MM.1S (cell line): ENCODE data around the gene SEPTIN8.

Experiments used
- DNase-seq: peaks from one replicate; pipeline ENCODE4 v3.0.0-alpha.2; 2015
- H2AFZ ChIP-seq: fragments of 300-600 bp; sonication (generic); 2 replicates; pipeline ENCODE4 v1.6.0; 2016; ENCODE audit warnings: antibody characterized with exemption, low read length
- H3F3A ChIP-seq: fragments of 300-600 bp; sonication (generic); 2 replicates; pipeline ENCODE4 v1.6.1; 2016; ENCODE audit warnings: mild to moderate bottlenecking, antibody characterized with exemption, low read length, moderate library complexity, mixed read lengths; ENCODE audit not compliant: insufficient read depth
- H3K27ac ChIP-seq: fragments of 300-600 bp; sonication (generic); 2 replicates; pipeline ENCODE4 v1.5.1; 2016; ENCODE audit warnings: mild to moderate bottlenecking, low read length
- H3K27me3 ChIP-seq: fragments of 300-600 bp; sonication (generic); replicated peaks from 2 replicates; pipeline ENCODE4 v1.6.0; 2016; ENCODE audit warnings: low read length; ENCODE audit not compliant: insufficient read depth
- H3K36me3 ChIP-seq: fragments of 300-600 bp; sonication (generic); replicated peaks from 2 replicates; pipeline ENCODE4 v1.6.1; 2016; ENCODE audit warnings: mild to moderate bottlenecking, low read length, mixed read lengths; ENCODE audit not compliant: insufficient read depth
- H3K4me1 ChIP-seq: fragments of 300-600 bp; sonication (generic); 2 replicates; pipeline ENCODE4 v1.6.1; 2016; ENCODE audit warnings: low read length, mixed read lengths
- H3K4me2 ChIP-seq: fragments of 300-600 bp; sonication (generic); 2 replicates; pipeline ENCODE4 v1.6.0; 2016; ENCODE audit warnings: low read depth, low read length
- H3K4me3 ChIP-seq: fragments of 300-600 bp; sonication (generic); 2 replicates; pipeline ENCODE4 v1.5.1; 2016; ENCODE audit warnings: low read length, mixed read lengths
- H3K79me2 ChIP-seq: fragments of 300-600 bp; sonication (generic); 2 replicates; pipeline ENCODE4 v1.6.1; 2016; ENCODE audit warnings: mixed run types, low read length, mixed read lengths
- H3K9ac ChIP-seq: fragments of 300-600 bp; sonication (generic); 2 replicates; pipeline ENCODE4 v1.6.1; 2016; ENCODE audit warnings: low read length, mixed read lengths
- H3K9me2 ChIP-seq: fragments of 300-600 bp; sonication (generic); replicated peaks from 2 replicates; pipeline ENCODE4 v1.6.1; 2016; ENCODE audit warnings: mild to moderate bottlenecking, low read length, mixed read lengths; ENCODE audit not compliant: insufficient read depth
- H3K9me3 ChIP-seq: fragments of 300-600 bp; sonication (generic); replicated peaks from 2 replicates; pipeline ENCODE4 v1.6.1; 2016; ENCODE audit warnings: mild to moderate bottlenecking, low read length, mixed read lengths; ENCODE audit not compliant: insufficient read depth
- H4K20me1 ChIP-seq: fragments of 300-600 bp; sonication (generic); 2 replicates; pipeline ENCODE4 v1.6.1; 2016; ENCODE audit warnings: mild to moderate bottlenecking, low read length, moderate library complexity, mixed read lengths; ENCODE audit not compliant: insufficient read depth
- EZH2 ChIP-seq: fragments of 300-600 bp; sonication (generic); optimal IDR thresholded peaks from 2 replicates; pipeline ENCODE3; 2017; ENCODE audit warnings: low read depth, mild to moderate bottlenecking, antibody characterized with exemption, low read length, mixed read lengths
- EZH2phosphoT487 ChIP-seq: fragments of 300-600 bp; sonication (generic); IDR thresholded peaks from 2 replicates; pipeline ENCODE4 v1.6.1; 2018; ENCODE audit warnings: antibody characterized with exemption, low read length
- TF ChIP-seq, protein P1 (sequence below): fragments of 300-600 bp; sonication (generic); IDR thresholded peaks from 2 replicates; pipeline ENCODE4 v1.5.1; 2016; ENCODE audit warnings: antibody characterized with exemption, low read length, mixed read lengths

The SEPTIN8 gene

DNA sequence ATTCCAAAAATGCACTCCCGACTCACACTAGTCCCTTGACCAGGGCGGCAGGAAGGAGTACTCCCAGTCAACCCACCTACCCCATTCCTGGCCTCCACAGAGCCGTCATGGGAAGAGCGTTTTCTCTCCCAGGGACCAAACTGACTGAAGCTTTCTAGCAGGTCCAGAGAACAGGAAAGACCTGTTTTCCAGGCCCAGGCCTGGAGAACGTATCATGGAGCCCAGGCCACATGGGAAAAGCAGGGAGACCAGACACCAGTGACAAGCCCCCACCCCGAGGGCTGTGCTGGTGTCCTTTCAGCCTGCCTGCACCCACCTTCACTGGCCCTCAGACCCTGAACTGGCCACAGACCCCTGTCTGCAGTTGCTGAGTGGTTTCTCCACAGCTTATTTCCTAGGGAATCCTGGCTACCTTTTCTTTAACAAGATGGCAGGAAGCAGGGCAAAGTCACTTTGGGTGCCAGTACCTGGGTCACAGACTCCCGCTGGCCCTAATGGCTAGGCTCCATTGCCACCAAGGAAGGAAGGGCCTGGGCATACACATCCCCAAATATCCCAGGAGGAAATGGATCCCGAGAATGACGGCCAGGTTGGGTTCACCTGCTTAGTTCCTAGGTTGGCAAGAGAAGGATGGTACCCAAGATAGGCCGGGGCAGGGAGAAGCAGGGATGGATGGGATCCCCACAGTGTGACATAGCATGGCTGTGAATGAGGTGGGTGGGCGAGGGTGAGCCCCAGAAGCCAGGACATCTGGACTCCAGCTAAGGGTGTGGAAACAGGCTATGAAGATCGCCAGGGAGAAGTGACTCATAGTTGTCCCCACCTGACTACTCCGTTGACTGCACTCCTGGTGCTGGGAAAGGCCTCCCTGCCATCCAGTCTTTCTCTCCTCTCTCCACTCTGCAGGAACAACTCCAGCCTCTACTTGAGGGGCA, 17.7 kb downstream of the SEPTIN8 start:
- Histone ChIP-seq H3K9me3 (no peaks in the 10 kb centered on the region), H3K9ac (no peak overlapping the region), H3K9me2 (no peaks in the 10 kb centered on the region), H3K36me3 (no peaks in the 10 kb centered on the region), H4K20me1 (no peaks in the 10 kb centered on the region), H3K4me1 (no peaks in the 10 kb centered on the region), H3K27ac (no peak overlapping the region), H3K27me3 (no peaks in the 10 kb centered on the region), H2AFZ (no peak overlapping the region), H3K79me2 (no peaks in the 10 kb centered on the region), H3K4me2 (no peak overlapping the region), H3F3A (no peaks in the 10 kb centered on the region), H3K4me3 (no peak overlapping the region)
- DNase-seq, result no peak
- TF ChIP-seq EZH2phosphoT487 (no peak), EZH2 (no peak)
- TF ChIP-seq, protein P1, sequence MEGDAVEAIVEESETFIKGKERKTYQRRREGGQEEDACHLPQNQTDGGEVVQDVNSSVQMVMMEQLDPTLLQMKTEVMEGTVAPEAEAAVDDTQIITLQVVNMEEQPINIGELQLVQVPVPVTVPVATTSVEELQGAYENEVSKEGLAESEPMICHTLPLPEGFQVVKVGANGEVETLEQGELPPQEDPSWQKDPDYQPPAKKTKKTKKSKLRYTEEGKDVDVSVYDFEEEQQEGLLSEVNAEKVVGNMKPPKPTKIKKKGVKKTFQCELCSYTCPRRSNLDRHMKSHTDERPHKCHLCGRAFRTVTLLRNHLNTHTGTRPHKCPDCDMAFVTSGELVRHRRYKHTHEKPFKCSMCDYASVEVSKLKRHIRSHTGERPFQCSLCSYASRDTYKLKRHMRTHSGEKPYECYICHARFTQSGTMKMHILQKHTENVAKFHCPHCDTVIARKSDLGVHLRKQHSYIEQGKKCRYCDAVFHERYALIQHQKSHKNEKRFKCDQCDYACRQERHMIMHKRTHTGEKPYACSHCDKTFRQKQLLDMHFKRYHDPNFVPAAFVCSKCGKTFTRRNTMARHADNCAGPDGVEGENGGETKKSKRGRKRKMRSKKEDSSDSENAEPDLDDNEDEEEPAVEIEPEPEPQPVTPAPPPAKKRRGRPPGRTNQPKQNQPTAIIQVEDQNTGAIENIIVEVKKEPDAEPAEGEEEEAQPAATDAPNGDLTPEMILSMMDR, result no peak

DNA sequence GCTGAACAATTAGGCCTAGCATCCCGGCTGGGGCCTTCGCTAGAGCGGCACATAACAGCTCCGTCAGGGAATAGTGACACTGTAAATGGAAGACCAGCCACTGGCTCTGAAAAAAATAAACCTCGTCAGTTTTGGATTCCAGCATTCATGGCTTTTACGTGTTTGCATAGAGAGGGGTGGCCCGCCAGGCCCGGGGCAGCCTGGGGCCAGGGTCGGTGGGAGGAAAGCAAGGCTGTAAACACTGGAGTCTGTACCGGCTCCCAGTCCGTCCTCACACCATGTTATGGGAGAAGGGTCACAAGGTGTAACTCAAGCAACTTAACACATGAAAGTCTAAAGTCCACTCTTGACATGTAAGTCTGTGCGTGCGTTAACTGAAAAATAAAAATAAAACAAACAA, 18.6 kb downstream of the SEPTIN8 start:
- TF ChIP-seq EZH2phosphoT487 (no peak), EZH2 (no peak)
- TF ChIP-seq, protein P1, result no peak
- Histone ChIP-seq H3K9me2 (no peaks in the 10 kb centered on the region), H3K79me2 (no peaks in the 10 kb centered on the region), H3K4me3 (no peak overlapping the region), H2AFZ (no peak overlapping the region), H3K9me3 (no peaks in the 10 kb centered on the region), H4K20me1 (no peaks in the 10 kb centered on the region), H3K36me3 (no peaks in the 10 kb centered on the region), H3F3A (no peaks in the 10 kb centered on the region), H3K27ac (no peak overlapping the region), H3K4me2 (no peak overlapping the region), H3K27me3 (no peaks in the 10 kb centered on the region), H3K4me1 (no peaks in the 10 kb centered on the region), H3K9ac (no peak overlapping the region)
- no peak for DNase-seq

DNA sequence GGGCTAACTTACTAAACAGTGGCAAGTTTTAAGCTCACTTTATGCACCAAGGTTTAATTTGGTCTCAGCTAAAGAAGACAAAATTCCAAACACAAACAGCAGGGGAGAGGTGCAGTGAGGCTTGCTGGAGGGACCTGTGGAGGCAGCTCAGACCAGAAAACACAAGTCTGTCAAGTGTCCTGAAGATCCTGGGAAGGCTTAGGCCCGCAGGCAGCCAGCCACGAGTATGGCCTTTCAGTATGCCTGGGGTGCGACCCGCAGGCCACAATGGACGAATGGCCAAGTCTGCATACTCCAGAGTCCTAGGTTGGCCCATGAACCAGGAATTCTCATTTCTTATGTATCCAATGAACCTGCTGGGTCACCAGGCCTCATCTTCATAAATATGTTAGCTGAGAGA, 20.5 kb downstream of the SEPTIN8 start:
- Histone ChIP-seq H2AFZ (no peak overlapping the region), H3K79me2 (no peaks in the 10 kb centered on the region), H3K4me2 (no peak overlapping the region), H4K20me1 (no peaks in the 10 kb centered on the region), H3K9me2 (no peaks in the 10 kb centered on the region), H3K27ac (no peak overlapping the region), H3K9me3 (no peaks in the 10 kb centered on the region), H3K4me1 (no peaks in the 10 kb centered on the region), H3F3A (no peaks in the 10 kb centered on the region), H3K4me3 (no peak overlapping the region), H3K9ac (no peak overlapping the region), H3K36me3 (no peaks in the 10 kb centered on the region), H3K27me3 (no peaks in the 10 kb centered on the region)
- no peak for DNase-seq
- TF ChIP-seq, protein P1, result no peak
- no peak for TF ChIP-seq EZH2phosphoT487
- no peak for TF ChIP-seq EZH2
